Stimulated activated CD4-positive, alpha-beta T cell treated with anti-CD3 and anti-CD28 coated beads, Interleukin-2, amount 100 ng/mL, for 4 hours (primary cell): ENCODE data around the gene LDAH.

Experiments used
- DNase-seq: peaks from one replicate; pipeline ENCODE4 v3.0.0-alpha.2; 2020; ENCODE audit warnings: low read depth

The LDAH gene

GRCh38 chr2:20652141-20652540 lies 170.8 kb downstream of the LDAH start:
- no peak for DNase-seq

GRCh38 chr2:20651731-20652099 lies 171.2 kb downstream of the LDAH start:
- DNase-seq: no peak

DNA sequence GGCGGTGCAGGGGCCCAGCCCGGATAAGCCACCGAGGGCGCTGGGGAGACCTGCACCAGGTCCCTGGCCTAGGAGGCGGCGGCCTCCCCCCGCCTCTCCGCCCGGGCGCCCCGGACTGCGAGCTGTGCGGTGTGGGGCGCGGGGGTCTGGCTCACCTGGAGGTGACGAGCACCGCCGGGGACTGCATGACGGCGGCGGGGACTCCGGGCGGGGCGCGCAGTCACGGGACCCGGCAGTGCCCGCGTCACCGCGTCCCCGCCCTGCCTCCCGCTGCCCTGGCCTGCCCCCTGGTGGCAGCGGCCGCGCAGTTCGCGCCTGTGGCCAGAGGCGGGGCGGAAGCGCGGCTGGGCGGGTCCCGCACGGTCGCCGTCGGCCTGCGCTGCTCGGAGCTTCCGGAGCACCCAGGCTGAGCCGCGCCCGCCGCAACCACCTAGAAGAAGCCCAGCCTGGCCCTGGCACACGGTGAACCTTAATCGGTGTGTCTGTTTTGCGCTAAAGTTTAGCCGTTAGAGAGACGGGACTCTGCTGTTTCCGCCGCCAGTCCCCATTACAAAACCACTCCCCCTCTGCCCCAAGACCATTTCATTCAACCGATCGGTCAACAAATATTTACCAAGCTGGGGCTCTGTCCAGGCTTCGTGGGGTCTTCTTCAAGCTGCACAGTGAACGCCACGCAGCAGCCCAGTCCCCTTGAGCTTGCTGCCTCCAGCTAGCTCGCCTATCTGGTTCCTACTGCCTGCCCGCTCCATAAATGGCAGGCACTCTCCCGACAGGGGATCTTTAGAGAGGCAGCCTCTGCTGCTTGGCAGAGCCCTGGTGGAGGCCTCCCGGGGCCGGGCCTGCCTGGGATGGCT lies 171.8 kb downstream of the LDAH start, which contains the start of gene HS1BP3:
HS1BP3 (minus strand) TSS at position 222 of the 854 bp plus-strand sequence; CDS start at position 187, 35 bp downstream.
- peak; percentile 81 for DNase-seq

GRCh38 chr2:20650393-20650876 lies 172.5 kb downstream of the LDAH start:
- DNase-seq: no peak

DNA sequence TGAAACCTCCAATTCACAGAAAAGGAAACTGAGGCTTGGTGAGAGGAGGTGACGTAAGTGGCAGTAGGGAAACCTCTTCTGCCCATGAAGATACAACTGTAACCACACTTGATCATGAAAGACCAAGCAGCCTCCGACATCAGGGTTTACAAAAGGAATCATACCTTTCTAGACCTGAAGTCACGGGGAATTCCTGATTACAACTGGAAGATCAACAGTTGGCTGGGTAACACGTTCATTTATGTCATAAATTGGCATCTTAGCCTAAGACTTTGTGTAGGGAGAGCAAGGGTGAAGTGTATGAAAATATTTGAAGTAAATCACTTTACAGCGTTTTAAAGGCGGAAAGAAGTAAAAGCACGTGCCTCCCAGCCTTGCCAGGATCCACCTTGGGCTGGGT lies 172.9 kb downstream of the LDAH start:
- no peak for DNase-seq

GRCh38 chr2:20649576-20649975 lies 173.3 kb downstream of the LDAH start:
- DNase-seq: no peak

GRCh38 chr2:20648831-20649230 lies 174.1 kb downstream of the LDAH start:
- no peak for DNase-seq

GRCh38 chr2:20648206-20648605 lies 174.7 kb downstream of the LDAH start:
- DNase-seq: no peak

DNA sequence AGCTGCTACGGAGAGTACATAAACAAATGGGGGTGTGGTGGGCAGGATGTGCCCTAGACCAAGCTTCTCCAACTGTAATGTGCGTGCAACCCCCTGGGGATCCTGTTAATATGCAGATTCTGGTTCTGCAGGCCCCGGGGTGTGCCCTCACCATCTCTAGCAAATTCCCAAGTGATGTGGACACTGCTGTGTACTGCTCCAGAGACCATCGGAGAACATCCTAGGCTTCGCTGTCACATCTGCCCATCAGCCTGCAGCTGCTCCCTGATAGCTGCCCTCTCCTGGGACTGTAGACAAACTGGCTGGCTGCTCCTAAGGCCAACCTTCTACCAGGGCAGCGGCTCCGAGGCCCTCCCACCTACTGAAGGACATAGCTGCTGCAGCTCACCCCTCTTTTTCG lies 175.2 kb downstream of the LDAH start:
- no peak for DNase-seq

DNA sequence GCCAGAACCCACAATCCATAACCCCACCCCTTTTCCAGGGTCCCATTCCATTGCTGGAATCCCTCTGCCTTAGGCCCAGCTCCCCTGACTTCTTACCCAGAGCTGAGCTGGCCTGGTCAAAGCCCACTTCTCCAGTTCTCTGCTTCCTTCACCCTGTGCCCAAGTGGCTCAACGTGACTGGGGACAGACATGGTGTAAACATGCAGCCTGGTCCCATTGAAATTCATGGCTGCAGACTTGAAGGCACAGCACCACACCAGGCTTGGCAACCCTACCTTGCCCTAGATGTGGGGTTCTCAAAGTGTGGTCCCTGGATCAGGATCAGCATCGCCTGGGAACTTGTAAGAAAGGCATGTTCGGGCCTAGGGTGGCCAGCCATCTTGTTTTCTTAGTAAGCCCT lies 175.7 kb downstream of the LDAH start:
- DNase-seq: no peak

GRCh38 chr2:20646446-20646845 lies 176.5 kb downstream of the LDAH start:
- no peak for DNase-seq

GRCh38 chr2:20645761-20646160 lies 177.1 kb downstream of the LDAH start:
- DNase-seq: no peak

- DNase-seq: no peak
These were observed 177.6 kb downstream of the LDAH start for GRCh38 chr2:20645301-20645701.

DNA sequence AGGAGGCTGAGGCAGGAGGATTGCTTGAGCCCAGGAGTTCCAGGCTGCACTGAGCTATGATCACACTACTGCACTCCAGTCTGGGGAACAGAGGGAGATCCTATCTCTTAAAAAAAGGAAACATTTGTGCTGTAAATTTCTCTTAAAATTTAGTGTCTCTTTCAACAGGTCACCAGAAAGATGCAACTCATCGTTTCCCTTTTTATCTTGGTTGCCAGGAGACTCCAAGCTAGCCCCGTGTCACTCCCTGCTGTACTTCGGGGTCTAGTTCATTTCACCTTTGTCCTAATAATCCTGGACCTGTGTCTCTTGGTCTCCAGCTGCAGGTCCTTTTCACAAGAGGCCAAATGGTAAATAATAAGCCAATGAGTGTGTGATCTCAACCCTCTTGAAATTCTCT lies 179.1 kb downstream of the LDAH start:
- DNase-seq: no peak

DNA sequence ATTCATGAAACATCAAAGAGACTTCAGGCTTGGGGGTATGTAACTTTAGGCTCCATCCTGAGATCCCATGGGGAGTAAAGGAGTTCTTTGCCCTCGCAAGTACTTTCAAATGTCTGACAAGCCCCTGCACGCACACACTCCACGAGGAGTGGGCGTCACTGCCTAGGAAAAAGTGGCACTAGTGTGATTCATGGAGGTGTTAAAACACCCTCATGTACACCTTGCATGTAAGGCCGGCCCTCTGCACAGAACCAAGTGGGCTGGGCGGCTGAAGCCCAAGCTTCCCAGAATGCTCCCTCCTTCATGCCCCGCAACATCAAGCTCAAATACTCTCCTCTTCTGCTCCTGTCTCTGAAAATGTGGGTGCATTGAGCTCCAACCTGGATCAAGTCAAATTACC lies 179.8 kb downstream of the LDAH start:
- no peak for DNase-seq

GRCh38 chr2:20642055-20642971 lies 180.6 kb downstream of the LDAH start:
- DNase-seq: peak; percentile 50

DNA sequence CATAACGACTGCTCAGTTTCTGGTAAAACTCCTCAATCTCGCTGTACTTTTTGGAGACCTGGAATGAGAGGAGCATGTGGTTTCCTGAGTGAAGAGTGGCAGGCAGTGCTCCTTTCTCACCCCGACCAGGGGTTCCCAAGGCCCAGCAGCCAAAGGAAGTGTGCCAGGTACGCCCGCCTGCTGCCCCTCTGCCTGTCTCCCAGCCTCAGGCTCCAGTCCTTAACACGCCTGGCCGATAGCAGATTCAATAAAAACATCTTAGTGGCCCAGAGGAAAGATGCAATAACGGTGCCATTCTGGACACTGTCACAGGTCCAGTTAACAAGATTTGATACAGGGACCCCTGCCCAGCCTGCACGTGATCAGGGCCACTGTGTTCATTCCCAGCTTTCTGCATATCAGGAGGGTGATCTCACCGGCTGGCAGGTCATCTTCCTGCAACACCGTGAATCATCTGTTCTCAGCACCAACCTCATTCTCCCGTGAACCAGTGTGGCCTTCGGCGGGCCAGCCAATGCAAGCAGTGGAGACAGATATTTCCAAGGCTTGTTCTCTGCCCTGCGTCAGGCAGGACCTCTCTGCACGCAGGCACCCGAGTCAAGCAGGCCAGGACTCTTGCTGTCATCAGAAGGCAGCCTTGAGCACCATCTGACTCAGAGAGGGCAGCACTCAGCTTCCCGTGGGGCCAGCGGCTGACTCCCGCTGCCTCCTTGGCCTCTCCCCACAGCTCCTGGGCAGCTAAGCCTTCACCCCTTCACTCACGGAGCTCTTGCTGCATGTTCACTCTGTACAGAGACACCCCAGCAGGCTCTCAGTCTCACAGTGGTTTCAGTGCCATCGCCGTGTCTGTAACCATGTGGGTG lies 181.5 kb downstream of the LDAH start:
- no peak for DNase-seq

GRCh38 chr2:20640411-20641122 lies 182.3 kb downstream of the LDAH start:
- DNase-seq: no peak

DNA sequence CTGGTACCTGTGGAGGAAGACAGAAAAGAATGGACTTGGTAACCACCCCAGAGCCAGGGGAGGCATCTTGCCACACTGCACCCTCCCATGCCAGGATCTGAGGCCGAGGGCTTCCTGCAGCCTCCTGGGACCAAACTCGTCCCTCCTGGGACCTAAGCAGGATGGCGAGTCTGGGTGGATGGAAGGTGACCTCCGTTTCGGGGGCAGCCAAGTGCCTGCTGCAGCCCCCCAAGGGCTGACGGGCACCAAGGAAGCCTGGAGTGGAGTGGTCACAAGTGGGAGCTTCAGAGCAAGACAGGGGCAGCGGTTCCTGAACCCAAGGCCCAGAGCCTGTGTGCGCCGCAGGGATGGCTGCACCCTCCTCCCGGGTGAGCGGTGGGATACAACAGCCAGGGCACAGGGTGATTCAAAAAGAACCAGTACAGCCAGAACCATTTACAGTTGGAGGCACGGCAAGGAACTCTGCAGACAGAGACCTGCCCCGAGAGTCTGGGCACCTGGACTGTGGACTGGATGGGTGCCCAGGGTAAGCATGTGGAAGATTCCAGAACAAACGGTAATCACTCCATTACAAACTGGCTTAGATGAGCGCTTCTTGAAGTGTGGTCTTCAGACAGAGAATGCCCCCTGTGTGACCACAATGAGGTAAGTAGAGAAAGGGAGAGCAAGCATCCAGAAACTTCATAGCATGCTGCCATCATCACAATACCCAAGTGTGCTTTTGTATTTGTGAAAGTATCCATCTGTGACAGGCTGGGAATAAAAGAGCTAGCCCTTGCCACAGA lies 184.1 kb downstream of the LDAH start:
- DNase-seq: no peak

DNA sequence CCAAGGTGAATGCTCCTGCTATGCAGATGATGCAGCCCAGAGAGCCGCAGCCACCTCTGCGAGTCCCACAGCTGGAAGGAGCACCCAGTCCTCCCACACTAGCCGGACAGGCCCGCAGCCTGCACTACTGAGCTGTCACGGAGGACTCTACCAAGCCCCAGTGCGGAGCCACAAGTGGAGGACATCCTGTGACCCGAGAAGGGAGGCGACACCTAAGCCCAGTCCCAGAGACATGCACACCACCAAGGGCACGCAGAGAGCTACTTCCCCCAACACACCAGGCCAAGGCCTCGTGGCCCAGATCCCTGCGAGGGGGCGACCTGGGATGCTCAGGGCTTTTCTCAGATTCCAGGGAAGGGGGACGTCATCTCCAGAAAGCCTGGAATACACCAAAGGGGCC lies 184.9 kb downstream of the LDAH start:
- DNase-seq: no peak
